Measurements from ENCODE around the gene GRM1.

GRM1 gene

DNA sequence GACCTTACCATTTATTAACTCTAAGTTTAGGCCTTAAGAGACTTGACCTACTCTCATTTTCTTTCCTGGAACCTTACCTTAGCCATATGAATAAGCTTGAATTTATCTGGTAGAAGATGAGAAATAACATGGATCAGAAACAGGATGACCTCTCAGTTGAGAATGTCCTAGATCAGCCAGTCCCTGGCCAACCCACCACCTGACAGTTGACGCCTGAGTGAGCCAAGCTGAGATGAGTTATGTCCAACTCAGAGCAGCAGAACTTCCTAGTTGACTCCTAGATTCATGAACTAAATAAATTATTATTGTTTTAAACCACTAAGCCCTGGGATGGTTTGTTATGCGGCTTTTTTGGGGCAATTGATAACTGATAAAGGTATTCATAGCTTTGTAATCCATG is 281.8 kb downstream of the GRM1 start:
- DNase-seq (ENCODE audit: insufficient read length, low spot score), result no peak
- FAIRE-seq, result no peak

GRCh38 chr6:146311079-146311478 is 282.2 kb downstream of the GRM1 start:
- no peak for DNase-seq (ENCODE audit: insufficient read length, low spot score)
- no peak for FAIRE-seq

- FAIRE-seq, result no peak
- no peak for DNase-seq (ENCODE audit: insufficient read length, low spot score)
Observed at GRCh38 chr6:146312608-146313007, 283.7 kb downstream of the GRM1 start.

GRCh38 chr6:146315381-146316174 is 286.7 kb downstream of the GRM1 start:
- DNase-seq (ENCODE audit: insufficient read length, low spot score) (no peak), FAIRE-seq (no peak)

DNA sequence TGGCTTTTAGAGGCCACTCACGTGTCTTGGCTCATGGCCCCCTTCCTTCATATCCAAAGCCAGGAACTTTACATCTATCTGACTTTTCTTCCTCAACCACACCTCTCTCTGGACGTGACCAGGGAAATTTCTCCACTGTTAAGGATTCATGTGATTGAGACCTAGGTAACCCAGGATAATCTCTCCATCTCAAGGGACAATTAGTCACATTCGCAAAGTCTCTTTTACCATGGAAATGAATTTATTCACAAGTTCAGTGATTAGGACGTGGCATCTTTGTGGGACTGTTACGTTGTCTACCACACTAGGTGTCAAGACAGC is 287.3 kb downstream of the GRM1 start:
- FAIRE-seq (no peak), DNase-seq (ENCODE audit: insufficient read length, low spot score) (no peak)

DNA sequence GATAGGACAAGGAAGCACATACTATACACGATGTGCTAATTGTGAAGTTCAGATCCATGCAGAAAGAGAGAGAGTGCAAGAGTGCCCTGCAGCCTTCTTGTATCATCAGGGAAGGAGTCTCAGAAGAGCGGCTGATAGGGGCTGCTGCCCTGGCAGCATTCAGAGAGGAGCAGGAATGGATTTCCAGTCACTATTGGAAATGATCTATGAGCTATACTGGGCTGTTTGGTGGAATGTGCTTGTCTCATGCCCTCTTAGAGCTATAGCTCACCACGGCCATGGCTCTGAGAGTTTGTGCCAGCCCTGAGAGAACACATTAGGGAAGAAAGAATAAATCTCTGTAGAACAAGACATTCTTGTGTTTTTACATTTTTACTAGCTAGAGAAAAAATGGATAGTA is 302.2 kb downstream of the GRM1 start:
- DNase-seq (ENCODE audit: insufficient read length, low spot score), result no peak
- FAIRE-seq, result no peak

GRCh38 chr6:146335336-146335735 is 306.5 kb downstream of the GRM1 start:
- no peak for FAIRE-seq
- DNase-seq (ENCODE audit: insufficient read length, low spot score), result no peak

DNA sequence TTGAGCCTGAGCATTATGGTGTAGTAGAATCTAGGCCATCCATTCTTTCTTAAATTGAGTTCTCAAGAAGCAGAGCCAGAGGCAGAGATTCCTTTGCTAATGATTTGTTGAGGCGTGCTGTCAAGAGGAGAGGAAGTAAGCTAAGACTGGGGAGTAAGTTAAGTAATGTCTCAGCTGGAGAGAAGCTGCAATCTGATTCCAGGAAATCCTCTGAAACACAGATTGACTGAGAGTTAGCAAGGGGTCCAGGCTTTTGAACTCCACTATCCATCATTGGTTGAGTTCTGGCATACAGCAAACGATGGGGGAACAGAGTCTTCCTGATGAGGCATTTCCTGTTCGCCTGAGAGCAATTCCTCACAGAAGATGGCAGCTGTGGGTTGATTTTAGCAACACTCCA is 307.3 kb downstream of the GRM1 start:
- DNase-seq (ENCODE audit: insufficient read length, low spot score) (no peak), FAIRE-seq (no peak)

- FAIRE-seq (no peak), DNase-seq (ENCODE audit: insufficient read length, low spot score) (no peak)
Observed at GRCh38 chr6:146337376-146337775, 308.5 kb downstream of the GRM1 start.

DNA sequence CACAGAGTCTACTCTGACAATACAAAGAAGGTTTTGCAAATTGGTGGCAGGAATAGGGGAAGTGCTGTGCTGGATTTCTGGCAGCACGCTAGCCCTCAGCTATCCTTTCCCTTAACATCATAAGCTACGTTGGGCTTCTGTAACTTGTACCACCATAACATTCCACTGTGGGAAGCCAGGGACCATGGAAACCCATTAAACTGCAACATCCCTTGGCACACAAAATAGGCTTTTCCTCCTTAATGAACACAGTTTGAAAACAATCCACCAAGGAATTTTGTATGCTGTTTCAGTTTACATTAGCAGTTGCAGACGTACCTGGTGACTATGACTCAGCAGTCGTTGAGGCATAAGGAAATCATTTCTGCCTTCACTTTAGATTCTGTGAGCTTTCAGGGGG is 310.9 kb downstream of the GRM1 start:
- DNase-seq (ENCODE audit: insufficient read length, low spot score) (no peak), FAIRE-seq (no peak)

DNA sequence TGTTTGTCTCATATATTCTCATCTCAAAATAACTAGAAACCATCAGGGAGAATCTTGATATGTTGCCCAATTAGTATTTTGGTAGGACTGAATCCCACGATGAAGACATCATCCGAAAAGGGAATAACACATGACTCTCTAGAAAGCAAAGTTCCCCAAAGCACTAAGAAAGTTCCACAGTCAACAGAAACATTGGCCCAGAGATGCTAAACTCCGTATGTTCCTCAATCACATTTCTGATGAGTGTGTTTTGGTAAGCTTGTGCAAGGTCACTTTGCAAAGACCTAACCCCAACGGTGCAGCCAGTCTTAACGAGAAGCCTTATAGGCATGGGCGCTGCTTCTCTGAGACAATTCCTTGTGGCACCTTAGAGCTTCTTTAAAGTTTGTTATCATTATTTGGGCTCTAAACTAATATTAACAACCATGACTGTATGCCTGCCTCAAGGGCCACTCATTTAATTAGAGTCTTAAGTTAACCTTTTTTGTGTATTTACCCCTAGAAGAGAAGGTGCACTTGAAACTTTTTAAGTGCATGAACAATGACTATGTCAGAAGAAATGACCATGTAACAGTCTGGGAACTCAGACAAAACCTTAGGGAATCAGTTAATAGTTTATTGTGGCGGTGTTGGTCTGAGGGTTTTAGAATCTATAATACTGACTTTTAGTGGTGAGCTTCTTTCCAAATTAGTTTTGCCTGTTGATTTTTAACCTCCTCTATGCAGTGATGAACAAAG is 312.8 kb downstream of the GRM1 start:
- no peak for FAIRE-seq
- DNase-seq (ENCODE audit: insufficient read length, low spot score), result no peak

DNA sequence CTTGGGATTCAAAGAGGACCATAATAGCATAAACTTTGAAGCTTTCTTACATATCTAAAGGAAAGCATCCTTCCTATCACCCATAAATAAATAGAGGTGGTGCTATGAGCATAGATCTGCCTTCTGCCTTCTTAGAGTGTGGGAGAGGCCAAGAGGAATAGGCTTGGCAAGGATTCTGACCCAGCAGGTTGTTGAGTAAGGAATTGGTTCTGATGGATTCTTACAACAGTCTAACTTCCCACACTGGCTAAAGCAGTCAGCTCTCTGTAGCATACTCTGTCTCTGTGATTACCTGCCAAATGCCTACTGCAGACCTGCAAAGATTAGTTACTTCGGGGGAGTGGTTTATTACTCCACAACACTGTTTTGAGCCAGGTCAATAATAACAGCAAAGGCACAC is 316.7 kb downstream of the GRM1 start:
- FAIRE-seq, result no peak
- DNase-seq (ENCODE audit: insufficient read length, low spot score), result no peak

DNA sequence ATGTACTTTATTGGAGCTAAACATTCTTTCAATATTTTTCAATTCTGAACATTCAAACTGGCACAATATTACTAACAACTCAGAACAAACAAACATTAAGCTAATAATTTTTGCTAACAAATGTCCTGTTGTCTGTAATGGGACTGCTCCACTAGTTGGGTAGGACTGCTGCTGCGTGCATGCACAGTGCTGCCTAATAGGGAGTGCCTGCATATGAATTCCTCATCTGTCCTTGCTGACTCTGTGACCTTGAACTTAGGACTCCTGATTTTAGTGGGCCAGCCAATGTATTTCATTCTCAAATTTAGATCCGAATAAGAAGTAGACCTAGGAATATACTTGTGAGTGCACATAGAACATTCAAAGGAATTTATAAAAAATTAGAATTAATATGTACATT is 318.2 kb downstream of the GRM1 start:
- FAIRE-seq, result no peak

GRCh38 chr6:146347690-146348089 is 318.8 kb downstream of the GRM1 start:
- no peak for FAIRE-seq

More for the DNA sequence above, 318.2 kb downstream of the GRM1 start:
- DNase-seq (ENCODE audit: insufficient read length, low spot score), result no peak

DNA sequence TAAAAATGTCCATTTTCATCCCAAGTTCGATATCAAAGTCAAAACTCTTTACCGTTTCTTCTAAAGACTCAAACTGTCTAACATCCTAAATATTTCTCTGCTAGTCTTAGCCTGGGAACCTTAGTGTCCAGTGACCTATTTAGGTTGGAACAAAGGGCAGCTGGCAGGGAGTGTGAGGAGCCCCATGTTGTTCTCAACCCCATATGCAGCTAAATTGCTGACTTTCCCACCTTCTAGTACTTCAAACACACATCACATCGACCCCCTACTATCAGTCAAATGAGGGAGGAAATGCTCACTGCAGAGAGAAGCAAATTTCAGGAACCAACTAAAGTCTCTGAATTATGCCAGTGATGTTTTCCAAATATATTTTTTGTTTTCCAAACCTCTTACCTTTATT is 322.2 kb downstream of the GRM1 start:
- DNase-seq (ENCODE audit: insufficient read length, low spot score) (no peak), FAIRE-seq (no peak)

More at GRCh38 chr6:146347690-146348089, 318.8 kb downstream of the GRM1 start:
- DNase-seq (ENCODE audit: insufficient read length, low spot score), result no peak

- DNase-seq (ENCODE audit: insufficient read length, low spot score) (no peak), FAIRE-seq (no peak)
Observed at GRCh38 chr6:146352163-146352562, 323.3 kb downstream of the GRM1 start.

GRCh38 chr6:146354451-146354850 is 325.6 kb downstream of the GRM1 start:
- FAIRE-seq (no peak), DNase-seq (ENCODE audit: insufficient read length, low spot score) (no peak)

GRCh38 chr6:146355521-146356100 is 326.7 kb downstream of the GRM1 start:
- DNase-seq (ENCODE audit: insufficient read length, low spot score) (no peak), FAIRE-seq (no peak)

DNA sequence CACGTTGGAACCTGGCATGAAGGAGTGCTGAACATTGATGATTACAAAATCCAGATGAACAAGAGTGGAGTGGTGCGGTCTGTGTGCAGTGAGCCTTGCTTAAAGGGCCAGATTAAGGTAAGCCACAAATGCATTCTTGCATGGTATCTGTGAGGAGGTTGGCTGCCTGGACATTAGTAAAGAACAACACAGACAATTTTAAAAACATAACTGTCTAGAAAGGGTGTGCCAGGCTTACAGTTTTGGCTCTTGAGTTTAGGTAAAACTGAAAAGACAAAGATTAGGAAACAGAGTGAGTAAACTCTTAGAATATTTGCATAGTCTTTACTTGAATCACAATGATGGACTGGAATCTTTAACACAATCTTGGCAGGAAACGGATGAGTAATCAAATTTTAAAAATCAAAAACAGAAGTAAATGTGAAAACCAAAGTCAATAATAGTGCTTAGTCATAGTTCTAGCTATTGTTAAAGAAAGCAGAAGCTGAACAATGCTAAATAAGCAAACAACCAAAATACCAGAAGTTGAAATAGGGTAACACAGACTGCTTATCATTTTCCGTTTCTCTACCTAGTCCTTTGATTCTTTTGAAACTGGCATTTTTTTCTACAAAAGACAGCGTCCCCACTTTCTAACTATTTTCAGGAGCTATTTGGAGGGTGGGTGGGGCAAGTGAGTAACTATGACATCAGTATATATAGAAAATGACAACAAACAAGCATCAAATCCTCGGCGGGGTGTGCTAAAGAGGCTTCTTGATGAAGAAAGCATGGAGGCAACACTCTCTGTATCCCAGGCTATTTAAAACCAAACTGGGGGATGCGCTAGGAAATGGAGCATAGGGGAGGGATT is 328.9 kb downstream of the GRM1 start:
- no peak for DNase-seq (ENCODE audit: insufficient read length, low spot score)
- FAIRE-seq, result no peak

DNA sequence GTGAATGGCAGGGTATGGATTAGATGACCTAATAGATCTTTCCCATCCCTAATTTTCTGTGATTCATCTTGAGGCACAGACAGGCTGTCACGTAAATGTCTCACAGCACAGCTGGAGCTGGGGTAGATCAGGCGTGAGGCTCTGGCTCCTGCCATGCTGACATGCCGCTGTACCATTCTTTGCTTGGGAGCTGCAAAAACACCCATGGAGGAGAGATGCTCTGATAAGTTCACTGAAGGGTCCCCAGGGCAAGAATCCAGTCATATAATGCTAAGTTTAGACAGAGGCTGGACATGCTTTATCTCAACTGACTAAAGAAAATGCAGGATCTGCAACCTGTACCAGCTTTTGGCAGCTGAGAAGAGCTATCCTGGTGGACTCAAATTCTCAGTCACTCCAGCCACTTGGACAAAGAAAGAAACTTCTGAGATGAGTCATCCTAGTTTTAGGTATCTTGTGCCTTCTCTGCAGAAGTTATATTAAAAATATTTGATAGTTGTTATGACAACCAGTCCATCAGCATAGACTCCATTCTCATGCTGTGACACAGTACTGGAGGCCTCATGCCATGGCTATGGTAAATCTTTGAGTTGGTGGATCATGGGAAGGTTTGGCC is 329.7 kb downstream of the GRM1 start:
- no peak for FAIRE-seq
- DNase-seq (ENCODE audit: insufficient read length, low spot score), result no peak

- FAIRE-seq, result no peak
- no peak for DNase-seq (ENCODE audit: insufficient read length, low spot score)
Observed at GRCh38 chr6:146359131-146359530, 330.3 kb downstream of the GRM1 start.
